ENCODE measurements around the gene EPHB2.

EPHB2 gene

GRCh38 chr1:22803833-22804232 is 93.2 kb downstream of the EPHB2 start:
- TF ChIP-seq MYC (IDR thresholded peaks at IDR 0.05; ENCODE audit: low read depth, low read length) (no peak), POLR2A (IDR thresholded peaks at IDR 0.05; ENCODE audit: extremely low read depth, insufficient read length) (no peak)
- TF ChIP-seq, protein P1, sequence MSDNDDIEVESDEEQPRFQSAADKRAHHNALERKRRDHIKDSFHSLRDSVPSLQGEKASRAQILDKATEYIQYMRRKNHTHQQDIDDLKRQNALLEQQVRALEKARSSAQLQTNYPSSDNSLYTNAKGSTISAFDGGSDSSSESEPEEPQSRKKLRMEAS (IDR thresholded peaks at IDR 0.05; ENCODE audit: low read depth, low read length), result no peak
- TF ChIP-seq, protein P2, sequence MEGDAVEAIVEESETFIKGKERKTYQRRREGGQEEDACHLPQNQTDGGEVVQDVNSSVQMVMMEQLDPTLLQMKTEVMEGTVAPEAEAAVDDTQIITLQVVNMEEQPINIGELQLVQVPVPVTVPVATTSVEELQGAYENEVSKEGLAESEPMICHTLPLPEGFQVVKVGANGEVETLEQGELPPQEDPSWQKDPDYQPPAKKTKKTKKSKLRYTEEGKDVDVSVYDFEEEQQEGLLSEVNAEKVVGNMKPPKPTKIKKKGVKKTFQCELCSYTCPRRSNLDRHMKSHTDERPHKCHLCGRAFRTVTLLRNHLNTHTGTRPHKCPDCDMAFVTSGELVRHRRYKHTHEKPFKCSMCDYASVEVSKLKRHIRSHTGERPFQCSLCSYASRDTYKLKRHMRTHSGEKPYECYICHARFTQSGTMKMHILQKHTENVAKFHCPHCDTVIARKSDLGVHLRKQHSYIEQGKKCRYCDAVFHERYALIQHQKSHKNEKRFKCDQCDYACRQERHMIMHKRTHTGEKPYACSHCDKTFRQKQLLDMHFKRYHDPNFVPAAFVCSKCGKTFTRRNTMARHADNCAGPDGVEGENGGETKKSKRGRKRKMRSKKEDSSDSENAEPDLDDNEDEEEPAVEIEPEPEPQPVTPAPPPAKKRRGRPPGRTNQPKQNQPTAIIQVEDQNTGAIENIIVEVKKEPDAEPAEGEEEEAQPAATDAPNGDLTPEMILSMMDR (IDR thresholded peaks at IDR 0.05; ENCODE audit: low read depth, low read length), result no peak
- H3K4me3 ChIP-seq (ENCODE audit: low read depth, low read length), result no peak overlapping the region
- no peak for DNase-seq (ENCODE audit: low read depth)

DNA sequence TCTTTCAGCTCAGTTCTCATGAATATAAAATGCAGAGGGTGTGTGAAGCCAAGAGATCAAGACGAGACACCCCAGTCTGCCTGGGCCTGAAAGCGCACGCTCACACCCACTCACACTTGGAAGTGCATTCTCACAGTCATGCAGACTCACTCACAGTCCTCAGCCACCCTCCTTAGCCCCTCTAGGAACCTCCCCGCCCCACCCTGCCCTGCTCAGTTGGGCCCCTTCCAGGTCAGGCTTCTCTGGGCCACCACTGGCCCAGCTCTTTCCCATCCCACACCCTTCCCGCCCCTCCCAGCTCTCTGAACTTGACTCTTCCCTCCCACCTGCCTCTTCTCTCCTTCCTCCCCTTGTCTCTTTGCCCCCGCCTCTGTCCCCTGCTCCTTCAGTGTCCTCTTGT is 93.8 kb downstream of the EPHB2 start:
- no peak overlapping the region for H3K4me3 ChIP-seq (ENCODE audit: low read depth, low read length)
- TF ChIP-seq, protein P2 (IDR thresholded peaks at IDR 0.05; ENCODE audit: low read depth, low read length), result no peak
- TF ChIP-seq MYC (IDR thresholded peaks at IDR 0.05; ENCODE audit: low read depth, low read length), result no peak
- no peak for TF ChIP-seq POLR2A (IDR thresholded peaks at IDR 0.05; ENCODE audit: extremely low read depth, insufficient read length)
- TF ChIP-seq, protein P1 (IDR thresholded peaks at IDR 0.05; ENCODE audit: low read depth, low read length), result no peak
- DNase-seq (ENCODE audit: low read depth), result no peak

DNA sequence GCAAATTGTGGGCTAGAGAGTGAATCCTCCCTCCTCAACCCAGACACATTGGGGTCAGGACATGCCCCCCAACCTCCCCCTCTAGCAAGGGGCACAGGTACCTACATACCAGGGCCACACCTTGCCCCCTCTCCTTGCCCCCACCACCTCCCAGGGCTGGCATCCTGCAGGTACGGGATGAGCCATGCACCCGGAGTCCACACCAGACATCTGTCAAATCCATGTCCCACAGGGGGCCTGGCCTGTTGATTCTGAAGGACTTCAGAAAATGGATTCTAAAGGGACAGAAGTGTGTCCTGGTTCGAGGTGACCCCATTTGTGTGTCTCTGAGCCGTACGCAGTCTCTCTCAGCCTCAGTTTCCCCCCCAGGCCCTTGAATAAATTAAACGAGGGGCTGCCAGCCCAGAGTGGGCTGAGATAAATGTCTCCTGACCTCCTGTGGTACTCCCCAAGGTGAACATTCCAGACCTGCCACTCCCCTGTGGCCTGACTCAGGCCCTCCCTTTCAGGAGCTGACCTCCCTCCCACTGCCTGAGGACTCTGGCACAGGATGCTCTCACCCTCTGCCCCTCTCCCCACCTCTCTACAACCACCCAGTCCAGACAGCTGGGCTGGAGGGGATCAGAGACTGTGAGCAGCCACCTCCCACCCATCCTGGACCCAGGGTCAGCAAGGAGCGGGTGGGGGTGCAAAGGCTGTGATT is 94.5 kb downstream of the EPHB2 start:
- H3K4me3 ChIP-seq (ENCODE audit: low read depth, low read length), result no peak overlapping the region
- TF ChIP-seq POLR2A (IDR thresholded peaks at IDR 0.05; ENCODE audit: extremely low read depth, insufficient read length), result no peak
- TF ChIP-seq MYC (IDR thresholded peaks at IDR 0.05; ENCODE audit: low read depth, low read length), result no peak
- TF ChIP-seq, protein P2 (IDR thresholded peaks at IDR 0.05; ENCODE audit: low read depth, low read length), result no peak
- no peak for DNase-seq (ENCODE audit: low read depth)

DNA sequence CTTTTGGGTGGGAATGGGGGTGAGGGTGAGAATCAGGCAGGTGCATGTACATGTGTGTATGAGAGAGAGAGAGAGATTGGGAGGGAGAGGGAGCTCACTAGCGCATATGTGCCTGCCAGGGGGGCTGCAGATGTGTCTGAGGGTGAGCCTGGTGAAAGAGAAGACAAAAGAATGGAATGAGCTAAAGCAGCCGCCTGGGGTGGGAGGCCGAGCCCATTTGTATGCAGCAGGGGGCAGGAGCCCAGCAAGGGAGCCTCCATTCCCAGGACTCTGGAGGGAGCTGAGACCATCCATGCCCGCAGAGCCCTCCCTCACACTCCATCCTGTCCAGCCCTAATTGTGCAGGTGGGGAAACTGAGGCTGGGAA is 95.0 kb downstream of the EPHB2 start:
- TF ChIP-seq, protein P2 (IDR thresholded peaks at IDR 0.05; ENCODE audit: low read depth, low read length), result no peak
- TF ChIP-seq POLR2A (IDR thresholded peaks at IDR 0.05; ENCODE audit: extremely low read depth, insufficient read length) (no peak), MYC (IDR thresholded peaks at IDR 0.05; ENCODE audit: low read depth, low read length) (no peak)
- TF ChIP-seq, protein P1 (IDR thresholded peaks at IDR 0.05; ENCODE audit: low read depth, low read length), result no peak
- no peak overlapping the region for H3K4me3 ChIP-seq (ENCODE audit: low read depth, low read length)
- DNase-seq (ENCODE audit: low read depth), result no peak

DNA sequence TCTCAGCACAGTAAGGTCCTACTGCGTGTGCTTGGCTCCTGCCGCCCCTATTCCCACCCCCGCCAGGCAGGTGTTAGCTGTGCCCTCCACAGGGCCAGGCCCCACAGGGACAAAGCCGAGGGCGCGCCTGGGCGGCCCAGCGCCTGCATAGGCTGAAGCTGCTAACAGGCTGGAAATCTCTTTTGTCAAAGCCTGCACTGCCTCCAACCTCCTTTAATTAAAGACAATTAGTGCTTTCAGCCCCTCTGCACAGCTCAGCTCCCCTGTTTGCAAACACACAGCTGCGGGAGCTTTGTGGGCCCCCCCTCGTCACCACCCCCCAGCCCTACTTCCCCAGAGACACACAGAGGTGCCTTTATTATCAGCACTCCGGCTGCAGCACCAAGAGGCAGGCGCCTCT is 95.9 kb downstream of the EPHB2 start:
- no peak for DNase-seq (ENCODE audit: low read depth)
- TF ChIP-seq POLR2A (IDR thresholded peaks at IDR 0.05; ENCODE audit: extremely low read depth, insufficient read length), result no peak
- TF ChIP-seq, protein P1 (IDR thresholded peaks at IDR 0.05; ENCODE audit: low read depth, low read length), result no peak
- TF ChIP-seq MYC (IDR thresholded peaks at IDR 0.05; ENCODE audit: low read depth, low read length), result no peak
- TF ChIP-seq, protein P2 (IDR thresholded peaks at IDR 0.05; ENCODE audit: low read depth, low read length), result no peak
- no peak overlapping the region for H3K4me3 ChIP-seq (ENCODE audit: low read depth, low read length)
